T-cell (primary cell): ENCODE measurements around the gene ZNF816. TPM values are rescaled to one million over a fixed set of nuclear protein-coding genes. Genes with fewer than 3 reads are reported as not detected.

Experiments used
- ATAC-seq, 4 experiments: fragments of 200-7000 bp in 3 of 4; fragments of 150-1000 bp in 1 of 4; cut with Tn5 transposase; replicated peaks in 1 of 4; 1 replicate in 3 of 4; 2 replicates in 1 of 4; pipeline ENCODE4 v1.10.0; 2021; ENCODE audit warnings: moderate library complexity in 3 of 4, mild to moderate bottlenecking in 2 of 4, moderate number of reproducible peaks in 1 of 4
- CTCF ChIA-PET, 2 donors: fragments of 300-600 bp; sonication (Branson Sonifier 250); formaldehyde crosslinking; loops; one replicate each; lab custom pipeline; 2022; ENCODE audit warnings: antibody characterized with exemption in 2 of 2; lab: Charles Lee
- POLR2A ChIA-PET, 2 donors: fragments of 300-600 bp; sonication (Branson Sonifier 250); formaldehyde crosslinking; loops; one replicate each; lab custom pipeline; 2022; ENCODE audit warnings: antibody characterized with exemption in 2 of 2; lab: Charles Lee
- DNase-seq, 35 experiments: peaks; one replicate each; pipeline versions ENCODE4 v3.0.0 to v3.0.0-alpha.2; 2013 to 2023
- H3K27ac ChIP-seq: one replicate; pipeline ENCODE4 v1.5.1; 2013; ENCODE audit warnings: low read length
- H3K27me3 ChIP-seq, 2 experiments: replicated peaks in 1 of 2; 1 replicate in 1 of 2; 2 replicates in 1 of 2; pipeline versions ENCODE4 v1.6.1 to v1.7.0; 2013; ENCODE audit warnings: low read length in 1 of 2, mixed read lengths in 1 of 2; ENCODE audit not compliant: control insufficient read depth in 2 of 2, insufficient read depth in 2 of 2; ENCODE audit errors: extremely low read depth in 1 of 2
- H3K36me3 ChIP-seq, 2 donors: 1 replicate in 1 of 2; 2 replicates in 1 of 2; pipeline versions ENCODE4 v1.6.1 to v1.7.0; 2013; ENCODE audit warnings: low read length in 1 of 2; ENCODE audit not compliant: control insufficient read depth in 2 of 2, insufficient read depth in 1 of 2; ENCODE audit errors: extremely low read depth in 1 of 2
- H3K4me1 ChIP-seq, 2 experiments: 1 replicate in 1 of 2; 2 replicates in 1 of 2; pipeline versions ENCODE4 v1.6.1 to v1.7.0; 2013; ENCODE audit warnings: low read length in 2 of 2, mixed read lengths in 1 of 2; ENCODE audit not compliant: insufficient read depth in 2 of 2, control insufficient read depth in 1 of 2; ENCODE audit errors: extremely low read depth in 1 of 2
- H3K4me3 ChIP-seq, 2 donors: 1 replicate in 1 of 2; 2 replicates in 1 of 2; pipeline versions ENCODE4 v1.5.1 to v1.7.0; 2013; ENCODE audit warnings: mild to moderate bottlenecking in 2 of 2, low read length in 1 of 2, moderate library complexity in 1 of 2; ENCODE audit not compliant: control insufficient read depth in 1 of 2; ENCODE audit errors: extremely low read depth in 1 of 2
- H3K9me3 ChIP-seq: 2 replicates; pipeline ENCODE4 v1.7.0; 2013
- H3K27ac Mint-ChIP-seq, 2 donors: one replicate each; pipeline ENCODE4 v1.8.0; 2020 to 2021; ENCODE audit warnings: mild to moderate bottlenecking in 2 of 2, mixed read lengths in 2 of 2
- H3K27me3 Mint-ChIP-seq, 2 donors: one replicate each; pipeline ENCODE4 v1.8.0; 2021 to 2022; ENCODE audit warnings: mixed read lengths in 2 of 2
- H3K36me3 Mint-ChIP-seq: one replicate; pipeline ENCODE4 v1.8.0; 2021; ENCODE audit warnings: mixed read lengths
- H3K4me1 Mint-ChIP-seq, 3 donors: one replicate each; pipeline ENCODE4 v1.8.0; 2020 to 2022; ENCODE audit warnings: mixed read lengths in 3 of 3, mild to moderate bottlenecking in 1 of 3
- H3K4me3 Mint-ChIP-seq, 3 donors: one replicate each; pipeline ENCODE4 v1.8.0; 2020 to 2022; ENCODE audit warnings: mild to moderate bottlenecking in 3 of 3, mixed read lengths in 3 of 3, moderate library complexity in 3 of 3
- H3K9me3 Mint-ChIP-seq, 3 donors: one replicate each; pipeline ENCODE4 v1.8.0; 2020 to 2022; ENCODE audit warnings: mixed read lengths in 3 of 3
- WGBS: methylation state at CpG from one replicate; pipeline ENCODE4 v1.1.5; 2013; ENCODE audit warnings: missing lambda C conversion rate; ENCODE audit not compliant: insufficient coverage; 5-methylcytosine and 5-hydroxymethylcytosine counted together
- total RNA-seq, 35 experiments: library from RNA in 6 of 35; stranded (reverse) in 6 of 35; fragments of 120-200 nt in 1 of 35; gene quantifications; one replicate each; pipeline versions ENCODE4 v1.2.1 to v1.2.4 and lab custom pipeline; 2013 to 2026

The ZNF816 gene
- total RNA-seq, 5 donors from 2014 or later (not counting 1 experiment from before 2014, with no cell fraction given), result 6.4 to 23.4 (median 19.0) TPM

DNA sequence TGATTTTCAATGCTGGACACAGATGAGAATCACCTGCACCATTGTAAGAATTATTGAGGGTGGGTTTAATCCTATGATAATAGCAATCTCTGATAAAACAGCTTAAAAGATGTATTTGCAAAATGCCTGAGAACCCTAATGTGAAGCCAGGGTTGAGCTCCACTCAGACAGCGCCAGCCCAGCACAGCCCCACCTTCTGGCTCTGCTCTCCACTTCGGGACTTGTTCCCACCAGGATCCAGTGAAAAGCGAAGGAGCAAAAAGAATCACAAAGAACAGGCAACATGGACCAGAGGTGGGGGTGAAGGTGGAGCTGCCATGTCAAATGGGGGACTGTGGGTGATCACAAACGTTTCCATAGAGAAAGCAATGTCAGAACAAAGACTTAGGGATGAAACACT, 18.6 kb upstream of the ZNF816 start:
- no peak overlapping the region for H3K27ac ChIP-seq
- no peaks in the 10 kb centered on the region for H3K9me3 ChIP-seq
- POLR2A ChIA-PET, result no interaction called here
- no peak for DNase-seq
- WGBS, result 64% methylated on average over 4 of the region's 4 CpGs
- no peaks in the 10 kb centered on the region for H3K4me1 Mint-ChIP-seq
- H3K4me3 Mint-ChIP-seq, result no peak overlapping the region
- H3K36me3 ChIP-seq, result no peaks in the 10 kb centered on the region
- no peaks in the 10 kb centered on the region for H3K27me3 Mint-ChIP-seq
- CTCF ChIA-PET, result interaction anchor here in 1 of 2 donors (0.6 kb wide), 1 partner anchor 692 kb away, joined by 4 read pairs; no protein-coding TSS in a partner anchor
- H3K27me3 ChIP-seq, result no peaks in the 10 kb centered on the region
- H3K4me1 ChIP-seq, result no peaks in the 10 kb centered on the region
- H3K36me3 Mint-ChIP-seq, result peaks cover 22% of the 10 kb centered on the region
- peaks cover 0 to 26% (median 6%) of the 10 kb centered on the region in 3 donors for H3K9me3 Mint-ChIP-seq
- H3K27ac Mint-ChIP-seq, result no peak overlapping the region
- no peak for ATAC-seq
- H3K4me3 ChIP-seq, result no peak overlapping the region

DNA sequence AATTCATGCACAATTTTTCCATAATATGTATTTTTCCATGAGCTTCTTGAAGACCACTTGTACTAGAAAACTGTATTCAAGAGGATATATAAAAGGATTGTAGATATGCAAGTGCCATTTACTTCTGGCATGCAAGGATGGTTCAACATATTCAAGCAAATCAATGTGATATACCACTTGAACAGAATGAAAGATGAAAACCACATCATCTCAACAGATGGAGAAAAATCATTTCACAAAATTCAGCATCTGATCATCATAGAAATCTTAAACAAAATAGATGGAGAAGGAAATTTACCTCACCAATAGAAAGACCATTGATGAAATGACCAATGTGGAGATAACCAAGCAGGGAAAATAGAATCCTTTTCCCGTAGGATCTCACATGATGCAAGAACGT, 5.1 kb upstream of the ZNF816 start:
- Mint-ChIP-seq H3K27ac (no peak overlapping the region), H3K36me3 (peaks cover 48% of the 10 kb centered on the region)
- no CpG with 5 or more reads among the region's 2 CpGs for WGBS

DNA sequence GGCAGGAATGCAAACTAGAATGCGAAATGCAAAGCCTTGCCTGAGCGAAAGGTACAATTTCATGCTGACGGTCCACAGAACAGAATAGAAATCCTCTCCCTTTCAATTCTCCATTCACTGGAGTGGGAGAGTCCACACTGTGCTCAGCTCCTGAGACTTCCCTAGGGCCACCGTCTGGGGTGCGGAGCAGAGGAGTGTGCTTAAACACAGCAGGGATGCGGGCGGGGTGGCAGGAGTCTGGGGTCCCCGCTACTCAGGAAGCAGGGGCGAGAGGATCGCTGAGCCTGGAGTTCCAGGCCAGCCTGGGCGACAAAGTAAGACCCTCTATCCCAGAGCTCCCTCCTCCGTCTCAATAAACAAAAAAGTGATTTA, 552 bp upstream of the ZNF816 start:
- ChIA-PET CTCF (interaction anchor here in 1 of 2 donors (0.7 kb wide), 1 partner anchor 501 kb away, joined by 3 read pairs; no protein-coding TSS in a partner anchor), POLR2A (no interaction called here)
- Histone ChIP-seq H3K9me3 (peaks cover 3% of the 10 kb centered on the region), H3K4me3 (peak overlapping the region; percentile 77 to 94), H3K27me3 (no peaks in the 10 kb centered on the region), H3K36me3 (peaks cover 0 to 16% of the 10 kb centered on the region in 2 donors), H3K4me1 (peaks cover 6 to 17% of the 10 kb centered on the region in 2 experiments), H3K27ac (peak overlapping the region; percentile 56)
- ATAC-seq (peak; percentile 8 to 17 (median 10)), DNase-seq (peak in 1 of 35 experiments; percentile 4)
- Mint-ChIP-seq H3K9me3 (peaks cover 4 to 34% (median 23%) of the 10 kb centered on the region in 3 donors), H3K4me1 (peaks cover 21 to 34% (median 32%) of the 10 kb centered on the region in 3 donors), H3K36me3 (peaks cover 45% of the 10 kb centered on the region), H3K4me3 (peak overlapping the region; percentile 93 to 95 (median 93)), H3K27ac (peak overlapping the region; percentile 93 to 95), H3K27me3 (no peaks in the 10 kb centered on the region)
- 21% methylated on average over 4 of the region's 12 CpGs for WGBS

More for the DNA sequence above, 5.1 kb upstream of the ZNF816 start:
- no peak overlapping the region for H3K4me3 Mint-ChIP-seq
- ATAC-seq (no peak), DNase-seq (no peak)
- no peaks in the 10 kb centered on the region for H3K27me3 ChIP-seq
- no peak overlapping the region for H3K4me3 ChIP-seq
- H3K4me1 Mint-ChIP-seq, result peaks cover 9 to 13% (median 13%) of the 10 kb centered on the region in 3 donors
- H3K9me3 Mint-ChIP-seq, result peaks cover 7 to 42% (median 30%) of the 10 kb centered on the region in 3 donors
- POLR2A ChIA-PET, result no interaction called here
- H3K27ac ChIP-seq, result no peak overlapping the region
- no peaks in the 10 kb centered on the region for H3K36me3 ChIP-seq
- H3K4me1 ChIP-seq, result peaks cover 4 to 5% of the 10 kb centered on the region in 2 experiments
- H3K9me3 ChIP-seq, result peaks cover 10% of the 10 kb centered on the region
- H3K27me3 Mint-ChIP-seq, result no peaks in the 10 kb centered on the region
- CTCF ChIA-PET, result no interaction called here

- H3K9me3 Mint-ChIP-seq, result peaks cover 4 to 37% (median 26%) of the 10 kb centered on the region in 3 donors
- CTCF ChIA-PET, result no interaction called here
- peaks cover 49% of the 10 kb centered on the region for H3K36me3 Mint-ChIP-seq
- ATAC-seq (no peak), DNase-seq (no peak)
- H3K36me3 ChIP-seq, result peaks cover 0 to 19% of the 10 kb centered on the region in 2 donors
- H3K4me3 ChIP-seq, result peak overlapping the region; percentile 77 to 94
- no peaks in the 10 kb centered on the region for H3K27me3 Mint-ChIP-seq
- H3K4me1 Mint-ChIP-seq, result peaks cover 21 to 34% (median 32%) of the 10 kb centered on the region in 3 donors
- no peaks in the 10 kb centered on the region for H3K27me3 ChIP-seq
- H3K27ac ChIP-seq, result peak overlapping the region; percentile 53
- WGBS, result 42% methylated on average over 2 of the region's 5 CpGs
- H3K9me3 ChIP-seq, result peaks cover 2% of the 10 kb centered on the region
- H3K4me1 ChIP-seq, result peaks cover 6 to 17% of the 10 kb centered on the region in 2 experiments
- peak overlapping the region; percentile 93 to 95 (median 93) for H3K4me3 Mint-ChIP-seq
- H3K27ac Mint-ChIP-seq, result peak overlapping the region; percentile 93 to 95
- POLR2A ChIA-PET, result interaction anchor here in 1 of 2 donors (0.9 kb wide), 1 partner anchor 137 kb away, joined by 3 read pairs; no protein-coding TSS in a partner anchor
These were observed 700 bp downstream of the ZNF816 start for GRCh38 chr19:52961981-52962380.

DNA sequence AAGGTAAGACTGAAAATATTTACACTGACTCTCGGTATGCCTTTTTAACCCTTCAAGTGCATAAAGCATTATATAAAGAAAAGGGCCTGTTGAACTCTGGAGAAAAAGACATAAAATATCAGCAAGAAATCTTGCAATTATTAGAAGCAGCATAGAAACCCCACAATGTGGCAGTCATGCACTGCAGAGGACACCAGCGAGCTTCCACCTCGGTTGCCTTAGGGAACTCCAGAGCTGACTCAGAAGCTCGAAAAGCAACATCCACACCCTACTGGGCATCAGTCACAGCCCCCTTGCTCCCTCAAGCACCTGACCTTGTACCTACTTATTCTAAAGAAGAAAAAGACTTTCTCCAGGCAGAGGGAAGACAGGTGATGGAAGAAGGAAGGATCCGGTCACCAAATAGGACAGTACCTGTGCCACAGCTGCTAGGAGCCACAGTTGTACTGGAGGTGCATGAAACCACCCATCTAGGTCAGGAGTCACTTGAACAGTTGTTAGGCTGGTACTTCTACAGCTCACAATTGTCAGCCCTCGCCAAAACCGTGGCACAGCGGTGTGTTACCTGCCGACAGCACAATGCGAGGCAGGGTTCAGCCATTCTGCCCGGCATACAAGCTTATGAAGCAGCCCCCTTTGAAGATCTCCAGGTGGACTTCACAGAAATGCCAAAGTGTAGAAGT, 2.9 kb downstream of the ZNF816 start:
- peak overlapping the region in 1 of 2 donors; percentile 19 for H3K4me3 ChIP-seq
- ATAC-seq, result no peak
- H3K4me3 Mint-ChIP-seq, result no peak overlapping the region

GRCh38 chr19:52957591-52957990, 5.1 kb downstream of the ZNF816 start:
- H3K27me3 ChIP-seq, result no peaks in the 10 kb centered on the region
- no peaks in the 10 kb centered on the region for H3K27me3 Mint-ChIP-seq
- H3K36me3 ChIP-seq, result peaks cover 13 to 60% of the 10 kb centered on the region in 2 donors
- ChIA-PET POLR2A (no interaction called here), CTCF (no interaction called here)
- H3K36me3 Mint-ChIP-seq, result peaks cover 78% of the 10 kb centered on the region
- H3K27ac ChIP-seq, result no peak overlapping the region
- H3K9me3 Mint-ChIP-seq, result peaks cover 17 to 56% (median 47%) of the 10 kb centered on the region in 3 donors
- H3K27ac Mint-ChIP-seq, result no peak overlapping the region
- H3K4me1 Mint-ChIP-seq, result peaks cover 12 to 20% (median 19%) of the 10 kb centered on the region in 3 donors
- H3K9me3 ChIP-seq, result peaks cover 5% of the 10 kb centered on the region
- DNase-seq (no peak), ATAC-seq (no peak)
- H3K4me3 Mint-ChIP-seq, result no peak overlapping the region
- no peak overlapping the region for H3K4me3 ChIP-seq
- WGBS, result 95% methylated on average over 2 of the region's 8 CpGs
- H3K4me1 ChIP-seq, result peaks cover 2 to 13% of the 10 kb centered on the region in 2 experiments

More for the DNA sequence above, 2.9 kb downstream of the ZNF816 start:
- H3K27me3 ChIP-seq, result no peaks in the 10 kb centered on the region
- Mint-ChIP-seq H3K4me1 (peaks cover 21 to 34% (median 32%) of the 10 kb centered on the region in 3 donors), H3K36me3 (peaks cover 67% of the 10 kb centered on the region), H3K27me3 (no peaks in the 10 kb centered on the region), H3K9me3 (peaks cover 16 to 53% (median 43%) of the 10 kb centered on the region in 3 donors), H3K27ac (no peak overlapping the region)
- H3K36me3 ChIP-seq, result peaks cover 8 to 41% of the 10 kb centered on the region in 2 donors
- 94% methylated on average over 7 of the region's 11 CpGs for WGBS
- peaks cover 6 to 17% of the 10 kb centered on the region in 2 experiments for H3K4me1 ChIP-seq
- peaks cover 4% of the 10 kb centered on the region for H3K9me3 ChIP-seq
- no peak overlapping the region for H3K27ac ChIP-seq
- ChIA-PET POLR2A (no interaction called here), CTCF (no interaction called here)
- DNase-seq, result no peak
